ENCODE data around the gene SPOCK1. TPM values are rescaled to one million over a fixed set of nuclear protein-coding genes. Genes with fewer than 3 reads are reported as not detected.

The SPOCK1 gene
- total RNA-seq, 1 donor from 2014 or later, result 28.6 TPM

GRCh38 chr5:137215780-137216179, 283.3 kb downstream of the SPOCK1 start:
- Histone ChIP-seq H3K36me3 (no peaks in the 10 kb centered on the region), H3K4me1 (peaks cover 8% of the 10 kb centered on the region), H3K27me3 (ENCODE audit: low read depth) (peaks cover 5% of the 10 kb centered on the region), H3K4me3 (no peak overlapping the region), H3K9me3 (replicated peaks) (no peaks in the 10 kb centered on the region), H3K27ac (replicated peaks) (no peak overlapping the region)
- no peak for TF ChIP-seq CTCF (IDR thresholded peaks at IDR 0.05; ENCODE audit: borderline replicate concordance)
- DNase-seq, result no peak
- intact Hi-C loops (cut with micrococcal nuclease), result no loop called here

DNA sequence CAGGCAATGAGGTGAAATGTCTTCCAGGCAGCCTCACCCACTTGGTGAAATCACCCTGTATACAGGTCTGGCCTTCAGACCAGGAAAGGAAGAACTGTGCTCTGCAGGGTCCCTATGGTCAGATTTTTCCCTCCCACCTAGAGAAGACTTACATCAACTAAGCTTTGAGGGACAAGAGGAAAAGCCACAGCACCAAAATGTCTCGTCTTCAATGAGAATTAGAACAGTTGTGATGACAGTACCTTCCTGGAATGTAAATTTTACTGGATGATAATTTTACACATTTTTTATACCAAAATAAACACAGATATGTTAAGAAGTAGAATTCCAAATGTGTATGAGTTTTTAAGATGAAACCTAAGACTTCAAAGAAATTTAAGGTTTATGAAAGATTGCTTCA, 283.9 kb downstream of the SPOCK1 start:
- H3K27ac ChIP-seq (replicated peaks), result no peak overlapping the region
- no peak overlapping the region for H3K4me3 ChIP-seq
- TF ChIP-seq CTCF (IDR thresholded peaks at IDR 0.05; ENCODE audit: borderline replicate concordance), result no peak
- no peak for DNase-seq
- no peaks in the 10 kb centered on the region for H3K9me3 ChIP-seq (replicated peaks)
- peaks cover 5% of the 10 kb centered on the region for H3K27me3 ChIP-seq (ENCODE audit: low read depth)
- no peaks in the 10 kb centered on the region for H3K36me3 ChIP-seq
- peaks cover 8% of the 10 kb centered on the region for H3K4me1 ChIP-seq
- intact Hi-C loops (cut with micrococcal nuclease), result no loop called here

DNA sequence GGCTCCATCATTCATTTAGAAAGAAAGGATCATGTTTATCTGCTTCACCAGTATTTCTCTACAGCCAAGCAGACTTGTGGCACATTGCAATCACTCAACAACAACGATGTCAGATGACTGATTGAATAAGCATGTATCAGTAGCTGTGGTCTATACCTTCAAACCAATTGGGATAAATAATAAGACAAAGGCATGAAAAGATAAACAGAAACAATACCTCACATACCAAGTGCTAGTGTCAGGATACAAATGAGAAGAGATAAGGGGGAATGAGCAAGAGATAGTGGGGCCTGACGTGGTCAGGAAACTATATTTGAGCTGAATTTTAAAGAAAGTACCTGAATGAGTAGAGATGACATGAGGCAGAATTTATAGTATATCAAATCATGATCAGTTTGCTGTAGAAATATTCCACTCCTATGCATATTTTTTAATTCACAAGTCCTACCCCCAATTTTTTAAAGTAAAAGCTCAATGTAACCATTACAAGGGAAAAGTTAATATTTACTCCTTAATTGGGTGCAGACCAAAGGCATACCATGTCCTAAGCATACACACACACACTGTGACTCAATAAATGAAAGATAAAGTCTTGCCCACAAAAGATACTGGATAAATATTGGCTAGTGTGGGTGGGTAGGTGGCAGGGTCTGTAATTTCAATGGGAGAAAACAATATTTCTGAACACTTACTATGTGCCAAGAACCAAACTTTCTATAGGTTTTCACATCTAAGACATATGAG, 284.5 kb downstream of the SPOCK1 start:
- Histone ChIP-seq H3K27me3 (ENCODE audit: low read depth) (peaks cover 2% of the 10 kb centered on the region), H3K9me3 (replicated peaks) (no peaks in the 10 kb centered on the region), H3K36me3 (no peaks in the 10 kb centered on the region), H3K27ac (replicated peaks) (no peak overlapping the region), H3K4me1 (peaks cover 8% of the 10 kb centered on the region), H3K4me3 (no peak overlapping the region)
- no peak for DNase-seq
- TF ChIP-seq CTCF (IDR thresholded peaks at IDR 0.05; ENCODE audit: borderline replicate concordance), result no peak
- intact Hi-C loops (cut with micrococcal nuclease), result no loop called here

GRCh38 chr5:137212471-137212870, 286.7 kb downstream of the SPOCK1 start:
- Histone ChIP-seq H3K4me1 (no peaks in the 10 kb centered on the region), H3K4me3 (no peak overlapping the region), H3K27me3 (ENCODE audit: low read depth) (no peaks in the 10 kb centered on the region), H3K36me3 (no peaks in the 10 kb centered on the region), H3K27ac (replicated peaks) (no peak overlapping the region), H3K9me3 (replicated peaks) (no peaks in the 10 kb centered on the region)
- TF ChIP-seq CTCF (IDR thresholded peaks at IDR 0.05; ENCODE audit: borderline replicate concordance), result no peak
- DNase-seq, result no peak
- intact Hi-C loops (cut with micrococcal nuclease), result no loop called here

DNA sequence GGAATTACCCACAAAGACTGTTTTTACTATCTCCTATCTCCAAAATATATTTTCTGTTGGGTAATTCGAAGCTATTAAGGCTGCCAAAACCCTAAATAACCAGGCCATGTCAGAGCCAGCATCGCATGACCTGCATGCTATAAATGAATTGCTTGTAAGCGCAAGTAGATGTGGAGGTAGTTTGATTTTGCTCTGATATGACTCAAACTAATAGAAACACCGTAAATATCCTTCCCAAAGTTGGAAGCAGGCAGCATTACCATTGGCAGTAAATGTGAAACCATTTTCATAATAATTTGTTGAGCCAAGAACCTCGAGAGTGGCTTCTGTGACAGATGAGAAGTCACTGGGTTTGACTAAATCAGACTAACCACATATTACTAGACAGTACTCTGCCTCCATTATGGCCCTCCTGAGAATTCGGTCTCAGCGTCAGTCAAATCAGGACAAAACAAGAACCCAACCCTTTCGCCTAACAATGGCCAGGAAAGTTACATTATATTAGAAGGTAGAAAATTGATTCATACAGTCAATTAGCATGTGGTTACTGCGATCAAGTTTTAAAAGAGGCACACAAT, 289.8 kb downstream of the SPOCK1 start:
- Histone ChIP-seq H3K9me3 (replicated peaks) (no peaks in the 10 kb centered on the region), H3K4me3 (no peak overlapping the region), H3K27ac (replicated peaks) (no peak overlapping the region), H3K27me3 (ENCODE audit: low read depth) (no peaks in the 10 kb centered on the region), H3K36me3 (no peaks in the 10 kb centered on the region), H3K4me1 (peaks cover 11% of the 10 kb centered on the region)
- intact Hi-C loops (cut with micrococcal nuclease), result no loop called here
- DNase-seq, result no peak
- no peak for TF ChIP-seq CTCF (IDR thresholded peaks at IDR 0.05; ENCODE audit: borderline replicate concordance)

Measured in left ventricle myocardium inferior (tissue), 1 donor.